Measurements from ENCODE around the gene PHF20.
A peak's percentile ranks its signal among the peaks of the same experiment; 100 is the strongest.
"Not testable (repeated sequence)": the region's sequence is repeated elsewhere in the genome, so short reads cannot be mapped to it uniquely, and the experiment has no call there.

PHF20 gene

DNA sequence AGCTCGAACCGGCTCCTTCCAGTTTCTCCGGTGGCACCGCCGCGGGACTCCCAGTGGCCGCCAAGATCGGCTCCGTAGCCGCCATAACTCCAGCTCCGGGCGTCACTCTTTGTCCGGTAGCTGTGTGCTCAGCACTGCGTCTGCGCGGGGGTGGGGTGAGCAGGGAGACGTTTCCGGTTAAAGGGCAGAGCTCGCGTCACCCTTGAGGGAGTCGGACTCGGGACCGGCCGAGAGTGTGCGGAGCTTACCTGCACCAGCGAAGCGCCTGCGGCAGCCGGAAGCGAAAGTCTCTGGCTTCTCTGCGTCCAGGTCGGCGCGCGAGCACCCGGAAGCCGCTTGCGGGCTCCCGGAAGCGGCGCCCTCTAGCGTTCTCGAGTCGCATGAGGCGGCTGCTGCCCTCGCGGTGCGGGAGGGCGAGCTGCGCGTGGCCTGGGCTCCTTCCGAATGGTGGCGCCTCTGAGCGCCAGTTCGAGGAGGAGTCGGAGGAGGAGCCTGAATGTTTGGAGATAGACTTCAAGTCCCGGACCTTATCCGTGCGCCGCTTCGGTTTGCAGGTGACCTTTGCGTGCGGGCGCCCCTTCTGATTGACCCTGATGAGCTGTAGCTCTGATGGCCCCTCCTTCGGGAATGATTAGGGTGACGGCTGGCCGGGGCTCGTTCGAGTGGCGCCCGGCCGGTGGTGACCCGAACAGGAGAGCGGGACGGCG is 182.5 kb downstream of the PHF20 start, which contains the start of gene SCAND1:
Gene SCAND1 (minus strand): TSS at position 303 of the 707 bp plus-strand sequence. CDS start 218 bp downstream, at position 85.
- peak within 1 kb of the TSS; percentile 99 for H3K4me3 Mint-ChIP-seq
- H3K27ac Mint-ChIP-seq: peak within 1 kb of the TSS; percentile 100
- no peaks in the 10 kb centered on the region for H3K27me3 Mint-ChIP-seq (ENCODE audit: low read depth)
- H3K4me1 Mint-ChIP-seq (ENCODE audit: low read depth): peaks cover 20% of the 10 kb centered on the region
- peaks cover 9% of the 10 kb centered on the region for H3K36me3 Mint-ChIP-seq (ENCODE audit: low read depth)
- H3K9me3 Mint-ChIP-seq: peaks cover 7% of the 10 kb centered on the region

DNA sequence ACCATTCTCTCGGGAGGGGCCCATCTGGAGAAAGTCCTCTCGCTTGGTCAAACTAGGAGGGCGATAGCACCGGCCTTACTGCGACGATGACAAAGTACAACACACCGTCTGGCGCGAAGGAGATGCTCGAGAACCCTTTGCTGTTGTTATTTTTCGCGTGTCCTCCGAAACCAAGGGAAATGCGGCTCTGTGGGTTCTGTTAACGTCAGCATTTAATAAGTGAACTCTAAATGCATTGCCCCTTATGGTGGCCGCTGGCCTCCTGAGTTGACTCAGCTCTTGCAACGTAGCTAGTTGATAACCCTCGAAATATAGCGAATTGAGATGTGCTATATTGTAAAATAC is 183.1 kb downstream of the PHF20 start:
- Mint-ChIP-seq H3K4me3 (peak overlapping the region; percentile 99), H3K9me3 (peaks cover 10% of the 10 kb centered on the region), H3K27ac (peak overlapping the region; percentile 100), H3K4me1 (ENCODE audit: low read depth) (peaks cover 20% of the 10 kb centered on the region), H3K36me3 (ENCODE audit: low read depth) (peaks cover 9% of the 10 kb centered on the region), H3K27me3 (ENCODE audit: low read depth) (no peaks in the 10 kb centered on the region)

DNA sequence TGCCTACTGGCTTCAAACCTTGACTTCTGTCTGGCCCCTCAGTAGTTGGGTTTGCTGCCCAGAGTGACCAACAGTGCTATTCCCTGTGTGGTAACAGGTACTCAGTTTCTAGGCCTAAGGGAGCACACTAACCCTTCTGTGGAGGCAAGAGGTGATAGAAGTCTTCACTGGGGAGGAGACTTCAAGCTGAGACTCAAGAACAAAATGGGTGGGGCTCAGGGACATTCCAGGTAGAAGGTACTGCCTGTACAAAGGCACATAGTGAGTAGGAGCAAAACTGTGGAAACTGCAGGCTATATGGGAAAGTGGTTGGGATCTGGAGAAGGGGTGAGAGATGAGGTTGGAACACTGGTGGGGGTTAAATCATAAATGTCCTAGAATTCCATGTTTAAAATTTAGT is 184.8 kb downstream of the PHF20 start:
- Mint-ChIP-seq H3K36me3 (ENCODE audit: low read depth) (peaks cover 9% of the 10 kb centered on the region), H3K27ac (peak overlapping the region; percentile 0), H3K4me1 (ENCODE audit: low read depth) (peaks cover 19% of the 10 kb centered on the region), H3K4me3 (no peak overlapping the region), H3K9me3 (peaks cover 10% of the 10 kb centered on the region), H3K27me3 (ENCODE audit: low read depth) (peaks cover 11% of the 10 kb centered on the region)

DNA sequence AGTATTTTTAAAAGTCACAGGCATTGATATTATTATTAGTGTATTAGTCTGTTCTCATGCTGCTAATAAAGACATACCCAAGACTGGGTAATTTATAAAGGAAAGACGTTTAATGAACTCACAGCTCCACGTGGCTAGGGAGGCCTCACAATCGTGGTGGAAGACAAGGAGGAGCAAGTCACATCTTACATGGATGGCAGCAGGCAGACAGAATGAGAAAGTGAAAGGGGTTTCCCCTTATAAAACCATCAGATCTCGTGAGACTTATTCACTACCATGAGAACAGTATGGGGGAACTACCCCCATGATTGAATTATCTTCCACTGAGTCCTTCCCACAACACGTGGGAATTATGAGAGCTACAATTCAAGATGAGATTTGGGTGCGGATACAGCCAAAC is 187.5 kb downstream of the PHF20 start:
- Mint-ChIP-seq H3K9me3 (peaks cover 10% of the 10 kb centered on the region), H3K27me3 (ENCODE audit: low read depth) (peaks cover 15% of the 10 kb centered on the region)
- H3K4me3 Mint-ChIP-seq; H3K4me1 Mint-ChIP-seq (ENCODE audit: low read depth); H3K27ac Mint-ChIP-seq; H3K36me3 Mint-ChIP-seq (ENCODE audit: low read depth): not testable (repeated sequence)

DNA sequence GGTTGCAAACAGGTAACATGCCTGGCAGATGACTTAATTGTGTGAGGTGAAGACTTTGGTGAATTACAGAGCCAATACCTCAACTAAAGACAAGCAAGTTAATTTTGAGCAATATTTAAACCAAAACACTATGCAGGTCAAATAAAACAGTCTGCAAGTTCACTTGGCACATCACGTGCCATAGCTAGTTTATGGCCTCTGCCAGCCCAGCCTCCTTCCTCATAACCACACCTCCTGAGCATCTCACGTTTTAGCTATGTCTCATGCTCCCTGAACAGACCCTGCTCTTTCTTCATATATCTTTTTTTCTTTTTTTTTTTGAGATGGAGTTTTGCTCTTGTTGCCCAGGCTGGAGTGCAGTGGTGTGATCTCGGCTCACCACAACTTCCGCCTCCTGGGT is 192.1 kb downstream of the PHF20 start:
- Mint-ChIP-seq H3K27ac (no peak overlapping the region), H3K4me1 (ENCODE audit: low read depth) (peaks cover 3% of the 10 kb centered on the region), H3K4me3 (no peak overlapping the region), H3K36me3 (ENCODE audit: low read depth) (peaks cover 2% of the 10 kb centered on the region), H3K9me3 (peaks cover 8% of the 10 kb centered on the region), H3K27me3 (ENCODE audit: low read depth) (peaks cover 20% of the 10 kb centered on the region)

- Mint-ChIP-seq H3K4me3 (no peak within 1 kb of the TSS), H3K9me3 (no peaks in the 10 kb centered on the region), H3K27ac (no peak within 1 kb of the TSS), H3K4me1 (ENCODE audit: low read depth) (peaks cover 3% of the 10 kb centered on the region), H3K27me3 (ENCODE audit: low read depth) (peaks cover 6% of the 10 kb centered on the region), H3K36me3 (ENCODE audit: low read depth) (no peaks in the 10 kb centered on the region)
Observed at GRCh38 chr20:35967979-35968640, 196.3 kb downstream of the PHF20 start, which contains the start of gene CNBD2. Gene CNBD2 (plus strand): TSS chr20:35968590. CDS start chr20:35968763, 173 bp downstream.

DNA sequence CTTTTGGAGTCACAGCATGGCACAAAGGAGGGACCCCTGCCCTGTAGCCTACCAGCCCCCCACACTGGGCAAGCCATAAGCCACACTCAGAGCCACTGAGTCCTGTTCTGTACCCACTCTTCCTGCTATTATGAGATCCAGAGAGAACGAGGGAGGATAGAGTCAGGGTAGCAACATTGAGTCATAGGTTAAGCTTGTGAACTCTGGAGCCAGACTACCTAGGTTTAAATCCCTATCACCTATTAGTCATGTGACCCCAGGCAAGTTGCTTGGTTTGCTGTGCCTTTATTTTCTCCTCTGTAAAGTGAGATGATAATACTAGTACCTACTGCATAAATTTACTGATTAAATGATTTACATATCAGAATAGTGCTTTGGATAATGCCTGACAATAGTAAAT is 197.1 kb downstream of the PHF20 start:
- peaks cover 3% of the 10 kb centered on the region for H3K4me1 Mint-ChIP-seq (ENCODE audit: low read depth)
- peaks cover 6% of the 10 kb centered on the region for H3K27me3 Mint-ChIP-seq (ENCODE audit: low read depth)
- H3K27ac Mint-ChIP-seq: no peak overlapping the region
- H3K4me3 Mint-ChIP-seq: no peak overlapping the region
- H3K9me3 Mint-ChIP-seq: no peaks in the 10 kb centered on the region
- H3K36me3 Mint-ChIP-seq (ENCODE audit: low read depth): no peaks in the 10 kb centered on the region

DNA sequence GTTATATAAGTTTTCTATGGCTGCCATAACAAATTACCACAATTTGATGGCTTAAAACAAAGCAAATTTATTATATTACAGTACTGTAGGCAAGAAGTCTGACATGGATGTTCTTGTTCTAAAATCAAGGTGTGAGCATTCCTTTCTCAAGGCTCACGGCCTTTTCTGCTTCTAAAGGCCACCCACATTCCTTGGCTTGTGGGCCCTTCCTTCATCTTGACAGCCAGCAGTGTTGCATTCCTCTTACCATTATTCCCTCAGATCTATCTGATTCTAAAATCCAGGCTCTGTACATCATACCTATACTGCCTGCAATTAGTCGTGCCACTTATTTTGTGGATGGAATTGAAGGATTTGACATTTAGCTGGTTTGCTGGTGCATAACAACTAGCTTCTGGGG is 200.2 kb downstream of the PHF20 start:
- no peaks in the 10 kb centered on the region for H3K27me3 Mint-ChIP-seq (ENCODE audit: low read depth)
- H3K9me3 Mint-ChIP-seq: no peaks in the 10 kb centered on the region
- H3K27ac Mint-ChIP-seq: no peak overlapping the region
- no peaks in the 10 kb centered on the region for H3K36me3 Mint-ChIP-seq (ENCODE audit: low read depth)
- no peaks in the 10 kb centered on the region for H3K4me1 Mint-ChIP-seq (ENCODE audit: low read depth)
- no peak overlapping the region for H3K4me3 Mint-ChIP-seq

DNA sequence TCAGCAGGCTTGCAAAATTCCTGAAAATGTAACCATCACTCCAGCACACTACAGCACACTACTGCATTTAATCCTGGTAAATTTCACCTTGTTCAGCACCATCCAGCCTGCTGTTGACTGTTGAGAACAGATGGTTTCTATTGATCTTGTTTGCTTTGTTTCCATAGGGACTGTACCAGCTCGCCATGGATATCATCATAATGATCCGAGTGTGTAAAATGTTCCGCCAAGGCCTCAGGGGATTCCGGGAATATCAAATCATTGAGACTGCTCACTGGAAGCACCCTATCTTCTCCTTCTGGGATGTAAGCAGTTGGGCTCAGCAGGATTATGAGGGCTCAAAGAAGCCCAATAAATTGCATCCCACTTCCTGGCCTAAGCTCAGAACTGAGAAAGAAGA is 200.6 kb downstream of the PHF20 start:
- H3K36me3 Mint-ChIP-seq (ENCODE audit: low read depth): no peaks in the 10 kb centered on the region
- H3K9me3 Mint-ChIP-seq: no peaks in the 10 kb centered on the region
- H3K27me3 Mint-ChIP-seq (ENCODE audit: low read depth): no peaks in the 10 kb centered on the region
- no peak overlapping the region for H3K27ac Mint-ChIP-seq
- no peaks in the 10 kb centered on the region for H3K4me1 Mint-ChIP-seq (ENCODE audit: low read depth)
- H3K4me3 Mint-ChIP-seq: no peak overlapping the region

DNA sequence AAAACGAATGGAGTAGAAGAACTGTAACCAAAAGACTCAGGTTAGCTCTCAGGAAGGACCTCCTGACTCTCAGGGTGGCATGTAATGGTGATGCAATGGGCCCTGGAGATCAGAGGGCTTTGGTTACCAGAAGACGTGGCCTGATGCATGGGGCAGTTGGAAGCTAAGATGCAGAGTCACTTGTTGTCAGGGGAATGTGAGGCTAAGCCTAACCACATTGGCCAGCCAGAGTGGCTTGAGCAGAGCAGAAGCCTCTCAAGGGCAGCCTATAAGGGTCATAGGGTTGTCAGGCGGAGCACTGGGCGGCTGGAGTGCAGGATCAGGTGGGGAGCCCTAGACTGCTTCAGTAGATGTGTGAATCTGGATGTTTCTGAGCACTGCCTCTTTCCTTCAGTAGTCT is 202.4 kb downstream of the PHF20 start:
- Mint-ChIP-seq H3K9me3 (no peaks in the 10 kb centered on the region), H3K27me3 (ENCODE audit: low read depth) (no peaks in the 10 kb centered on the region), H3K4me3 (no peak overlapping the region), H3K4me1 (ENCODE audit: low read depth) (no peaks in the 10 kb centered on the region), H3K27ac (no peak overlapping the region), H3K36me3 (ENCODE audit: low read depth) (no peaks in the 10 kb centered on the region)

- Mint-ChIP-seq H3K4me1 (ENCODE audit: low read depth) (no peaks in the 10 kb centered on the region), H3K36me3 (ENCODE audit: low read depth) (no peaks in the 10 kb centered on the region), H3K27ac (no peak overlapping the region), H3K4me3 (no peak overlapping the region), H3K9me3 (no peaks in the 10 kb centered on the region), H3K27me3 (ENCODE audit: low read depth) (peaks cover 3% of the 10 kb centered on the region)
Observed at GRCh38 chr20:35975576-35976373, 204.0 kb downstream of the PHF20 start.

- Mint-ChIP-seq H3K27ac (no peak overlapping the region), H3K9me3 (no peaks in the 10 kb centered on the region), H3K27me3 (ENCODE audit: low read depth) (peaks cover 7% of the 10 kb centered on the region), H3K36me3 (ENCODE audit: low read depth) (no peaks in the 10 kb centered on the region), H3K4me1 (ENCODE audit: low read depth) (peaks cover 3% of the 10 kb centered on the region), H3K4me3 (no peak overlapping the region)
Observed at GRCh38 chr20:35978041-35978513, 206.3 kb downstream of the PHF20 start.

DNA sequence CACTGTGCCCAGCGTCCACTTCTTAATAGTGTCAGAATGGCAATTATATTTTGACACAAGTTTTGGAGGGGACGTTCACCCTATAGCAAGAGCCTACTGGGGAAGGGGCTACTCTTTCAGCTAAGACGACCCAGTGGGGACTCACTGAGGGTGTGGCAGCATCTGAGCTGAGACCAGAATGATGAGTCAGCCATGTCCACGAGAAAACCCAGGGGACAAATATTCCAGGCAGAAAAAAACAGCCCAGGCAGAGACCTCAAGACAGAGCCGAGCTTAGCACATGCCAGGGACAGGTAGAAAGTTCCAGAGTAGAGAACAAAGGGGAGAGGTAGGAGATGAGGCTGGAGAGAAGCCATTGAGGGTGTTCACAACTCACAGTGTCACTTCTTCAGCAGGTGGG is 207.7 kb downstream of the PHF20 start:
- peaks cover 7% of the 10 kb centered on the region for H3K27me3 Mint-ChIP-seq (ENCODE audit: low read depth)
- no peaks in the 10 kb centered on the region for H3K36me3 Mint-ChIP-seq (ENCODE audit: low read depth)
- no peak overlapping the region for H3K4me3 Mint-ChIP-seq
- no peak overlapping the region for H3K27ac Mint-ChIP-seq
- peaks cover 3% of the 10 kb centered on the region for H3K4me1 Mint-ChIP-seq (ENCODE audit: low read depth)
- no peaks in the 10 kb centered on the region for H3K9me3 Mint-ChIP-seq

- H3K4me1 Mint-ChIP-seq (ENCODE audit: low read depth): peaks cover 3% of the 10 kb centered on the region
- no peaks in the 10 kb centered on the region for H3K36me3 Mint-ChIP-seq (ENCODE audit: low read depth)
- no peaks in the 10 kb centered on the region for H3K9me3 Mint-ChIP-seq
- H3K27ac Mint-ChIP-seq: no peak overlapping the region
- no peak overlapping the region for H3K4me3 Mint-ChIP-seq
- peaks cover 15% of the 10 kb centered on the region for H3K27me3 Mint-ChIP-seq (ENCODE audit: low read depth)
Observed at GRCh38 chr20:35981969-35982368, 210.2 kb downstream of the PHF20 start.
